Measurements from ENCODE around the gene RERE. TPM values are rescaled to one million over a fixed set of nuclear protein-coding genes. Genes with fewer than 3 reads are reported as not detected.
"Not testable (repeated sequence)": the region's sequence is repeated elsewhere in the genome, so short reads cannot be mapped to it uniquely, and the experiment has no call there.

Gene RERE
- polyA plus RNA-seq, 4 donors: 112 to 163 (median 156) TPM

- no peak for DNase-seq (ENCODE audit: low read depth in 4 of 4, low spot score in 3 of 4)
Measured at GRCh38 chr1:8398677-8399076, 418.8 kb downstream of the RERE start.

GRCh38 chr1:8398086-8398485 is 419.4 kb downstream of the RERE start:
- no peak for DNase-seq (ENCODE audit: low read depth in 4 of 4, low spot score in 3 of 4)

- DNase-seq (ENCODE audit: low read depth in 4 of 4, low spot score in 3 of 4): no peak
Measured at GRCh38 chr1:8397511-8397910, 419.9 kb downstream of the RERE start.

GRCh38 chr1:8396786-8397406 is 420.5 kb downstream of the RERE start:
- DNase-seq (ENCODE audit: low read depth in 4 of 4, low spot score in 3 of 4): no peak

- no peak for DNase-seq (ENCODE audit: low read depth in 4 of 4, low spot score in 3 of 4)
Measured at GRCh38 chr1:8396083-8396785, 421.2 kb downstream of the RERE start.

GRCh38 chr1:8395433-8395866 is 422.0 kb downstream of the RERE start:
- DNase-seq (ENCODE audit: low read depth in 4 of 4, low spot score in 3 of 4): no peak

GRCh38 chr1:8394456-8395321 is 422.8 kb downstream of the RERE start:
- no peak for DNase-seq (ENCODE audit: low read depth in 4 of 4, low spot score in 3 of 4)

- no peak for DNase-seq (ENCODE audit: low read depth in 4 of 4, low spot score in 3 of 4)
Measured at GRCh38 chr1:8392522-8392921, 424.9 kb downstream of the RERE start.

- DNase-seq (ENCODE audit: low read depth in 4 of 4, low spot score in 3 of 4): no peak
Measured at GRCh38 chr1:8390707-8391106, 426.7 kb downstream of the RERE start.

GRCh38 chr1:8389958-8390535 is 427.4 kb downstream of the RERE start:
- DNase-seq (ENCODE audit: low read depth in 4 of 4, low spot score in 3 of 4): no peak

- DNase-seq (ENCODE audit: low read depth in 4 of 4, low spot score in 3 of 4): no peak
Measured at GRCh38 chr1:8388732-8389562, 428.5 kb downstream of the RERE start.

GRCh38 chr1:8386247-8386646 is 431.2 kb downstream of the RERE start:
- no peak for DNase-seq (ENCODE audit: low read depth in 4 of 4, low spot score in 3 of 4)

- no peak for DNase-seq (ENCODE audit: low read depth in 4 of 4, low spot score in 3 of 4)
Measured at GRCh38 chr1:8384577-8384976, 432.9 kb downstream of the RERE start.

GRCh38 chr1:8384088-8384487 is 433.4 kb downstream of the RERE start:
- DNase-seq (ENCODE audit: low read depth in 4 of 4, low spot score in 3 of 4): no peak

GRCh38 chr1:8382608-8383505 is 434.6 kb downstream of the RERE start:
- no peak for DNase-seq (ENCODE audit: low read depth in 4 of 4, low spot score in 3 of 4)

- no peak for DNase-seq (ENCODE audit: low read depth in 4 of 4, low spot score in 3 of 4)
Measured at GRCh38 chr1:8382051-8382505, 435.4 kb downstream of the RERE start.

- DNase-seq (ENCODE audit: low read depth in 4 of 4, low spot score in 3 of 4): no peak
Measured at GRCh38 chr1:8381618-8382017, 435.8 kb downstream of the RERE start.

- DNase-seq (ENCODE audit: low read depth in 4 of 4, low spot score in 3 of 4): not testable (repeated sequence)
Measured at GRCh38 chr1:8380310-8380709, 437.1 kb downstream of the RERE start.

GRCh38 chr1:8379513-8380186 is 437.8 kb downstream of the RERE start:
- no peak for DNase-seq (ENCODE audit: low read depth in 4 of 4, low spot score in 3 of 4)

Data from left renal pelvis (tissue), 4 donors.